Liver (tissue), 3 donors: ENCODE results near the gene EZR.

ENCODE experiments used
- ATF3 ChIP-seq: IDR thresholded peaks from 2 replicates; pipeline ENCODE4 v1.6.1; 2016; ENCODE audit warnings: antibody characterized with exemption
- EGR1 ChIP-seq, 2 donors: IDR thresholded peaks; 2 replicates each; pipeline ENCODE4 v1.6.1; 2016 to 2018; ENCODE audit warnings: antibody characterized with exemption in 2 of 2, low read depth in 2 of 2
- FOXA2 ChIP-seq: IDR thresholded peaks from 2 replicates; pipeline ENCODE4 v1.6.1; 2016; ENCODE audit warnings: antibody characterized with exemption
- GABPA ChIP-seq, 2 donors: IDR thresholded peaks in 1 of 2; conservative IDR thresholded peaks in 1 of 2; 2 replicates each; pipeline ENCODE4 v1.6.1; 2016; ENCODE audit warnings: antibody characterized with exemption in 2 of 2, mild to moderate bottlenecking in 1 of 2, moderate library complexity in 1 of 2
- HNF4A ChIP-seq, 2 donors: conservative IDR thresholded peaks; 2 replicates each; pipeline ENCODE4 v1.6.1; 2016; ENCODE audit warnings: antibody characterized with exemption in 2 of 2, mild to moderate bottlenecking in 2 of 2
- JUND ChIP-seq, 2 donors: IDR thresholded peaks; 2 replicates each; pipeline ENCODE4 v1.6.1; 2016; ENCODE audit warnings: antibody characterized with exemption in 2 of 2
- MAX ChIP-seq: IDR thresholded peaks from 2 replicates; pipeline ENCODE4 v1.6.1; 2016; ENCODE audit warnings: antibody characterized with exemption
- NR2F2 ChIP-seq: IDR thresholded peaks from 2 replicates; pipeline ENCODE4 v1.6.1; 2016; ENCODE audit warnings: antibody characterized with exemption
- RAD21 ChIP-seq, 2 donors: IDR thresholded peaks; 2 replicates each; pipeline ENCODE4 v1.6.1; 2016; ENCODE audit warnings: antibody characterized with exemption in 2 of 2, mild to moderate bottlenecking in 2 of 2
- RXRA ChIP-seq, 2 donors: IDR thresholded peaks; 2 replicates each; pipeline ENCODE4 v1.6.1; 2017 to 2018; ENCODE audit warnings: antibody characterized with exemption in 2 of 2, mild to moderate bottlenecking in 1 of 2
- SP1 ChIP-seq: IDR thresholded peaks from 2 replicates; pipeline ENCODE4 v1.6.1; 2018; ENCODE audit warnings: antibody characterized with exemption, mild to moderate bottlenecking
- ZBTB33 ChIP-seq: IDR thresholded peaks from 2 replicates; pipeline ENCODE4 v1.6.1; 2016; ENCODE audit warnings: antibody characterized with exemption
- TF ChIP-seq, protein P1 (sequence below): fragments of 150-350 bp; IDR thresholded peaks from 2 replicates; pipeline ENCODE4 v1.5.1; 2017; ENCODE audit warnings: improper control_type of control experiment, low read depth, low read length; ENCODE audit not compliant: missing input control
- TF ChIP-seq, protein P2 (sequence below): IDR thresholded peaks from 2 replicates; pipeline ENCODE4 v1.6.1; 2016; ENCODE audit warnings: antibody characterized with exemption, mild to moderate bottlenecking
- donor health status: healthy.
- donor health status: healthy.

GRCh38 chr6:158815379-158815724 is 3.8 kb downstream of the EZR start:
- TF ChIP-seq, protein P1, sequence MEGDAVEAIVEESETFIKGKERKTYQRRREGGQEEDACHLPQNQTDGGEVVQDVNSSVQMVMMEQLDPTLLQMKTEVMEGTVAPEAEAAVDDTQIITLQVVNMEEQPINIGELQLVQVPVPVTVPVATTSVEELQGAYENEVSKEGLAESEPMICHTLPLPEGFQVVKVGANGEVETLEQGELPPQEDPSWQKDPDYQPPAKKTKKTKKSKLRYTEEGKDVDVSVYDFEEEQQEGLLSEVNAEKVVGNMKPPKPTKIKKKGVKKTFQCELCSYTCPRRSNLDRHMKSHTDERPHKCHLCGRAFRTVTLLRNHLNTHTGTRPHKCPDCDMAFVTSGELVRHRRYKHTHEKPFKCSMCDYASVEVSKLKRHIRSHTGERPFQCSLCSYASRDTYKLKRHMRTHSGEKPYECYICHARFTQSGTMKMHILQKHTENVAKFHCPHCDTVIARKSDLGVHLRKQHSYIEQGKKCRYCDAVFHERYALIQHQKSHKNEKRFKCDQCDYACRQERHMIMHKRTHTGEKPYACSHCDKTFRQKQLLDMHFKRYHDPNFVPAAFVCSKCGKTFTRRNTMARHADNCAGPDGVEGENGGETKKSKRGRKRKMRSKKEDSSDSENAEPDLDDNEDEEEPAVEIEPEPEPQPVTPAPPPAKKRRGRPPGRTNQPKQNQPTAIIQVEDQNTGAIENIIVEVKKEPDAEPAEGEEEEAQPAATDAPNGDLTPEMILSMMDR, result no peak
- no peak for TF ChIP-seq SP1
- TF ChIP-seq EGR1 (IDR thresholded peaks at IDR 0.05; ENCODE audit: low read depth in 2 of 2), result no peak
- TF ChIP-seq HNF4A (conservative IDR thresholded peaks at IDR 0.05), result no peak
- no peak for TF ChIP-seq ATF3
- TF ChIP-seq MAX, result no peak
- TF ChIP-seq GABPA (IDR thresholded peaks at IDR 0.05 in 1 of 2, conservative IDR thresholded peaks at IDR 0.05 in 1 of 2), result no peak
- no peak for TF ChIP-seq FOXA2
- TF ChIP-seq NR2F2, result no peak
- TF ChIP-seq RXRA (IDR thresholded peaks at IDR 0.05), result no peak
- TF ChIP-seq, protein P2, sequence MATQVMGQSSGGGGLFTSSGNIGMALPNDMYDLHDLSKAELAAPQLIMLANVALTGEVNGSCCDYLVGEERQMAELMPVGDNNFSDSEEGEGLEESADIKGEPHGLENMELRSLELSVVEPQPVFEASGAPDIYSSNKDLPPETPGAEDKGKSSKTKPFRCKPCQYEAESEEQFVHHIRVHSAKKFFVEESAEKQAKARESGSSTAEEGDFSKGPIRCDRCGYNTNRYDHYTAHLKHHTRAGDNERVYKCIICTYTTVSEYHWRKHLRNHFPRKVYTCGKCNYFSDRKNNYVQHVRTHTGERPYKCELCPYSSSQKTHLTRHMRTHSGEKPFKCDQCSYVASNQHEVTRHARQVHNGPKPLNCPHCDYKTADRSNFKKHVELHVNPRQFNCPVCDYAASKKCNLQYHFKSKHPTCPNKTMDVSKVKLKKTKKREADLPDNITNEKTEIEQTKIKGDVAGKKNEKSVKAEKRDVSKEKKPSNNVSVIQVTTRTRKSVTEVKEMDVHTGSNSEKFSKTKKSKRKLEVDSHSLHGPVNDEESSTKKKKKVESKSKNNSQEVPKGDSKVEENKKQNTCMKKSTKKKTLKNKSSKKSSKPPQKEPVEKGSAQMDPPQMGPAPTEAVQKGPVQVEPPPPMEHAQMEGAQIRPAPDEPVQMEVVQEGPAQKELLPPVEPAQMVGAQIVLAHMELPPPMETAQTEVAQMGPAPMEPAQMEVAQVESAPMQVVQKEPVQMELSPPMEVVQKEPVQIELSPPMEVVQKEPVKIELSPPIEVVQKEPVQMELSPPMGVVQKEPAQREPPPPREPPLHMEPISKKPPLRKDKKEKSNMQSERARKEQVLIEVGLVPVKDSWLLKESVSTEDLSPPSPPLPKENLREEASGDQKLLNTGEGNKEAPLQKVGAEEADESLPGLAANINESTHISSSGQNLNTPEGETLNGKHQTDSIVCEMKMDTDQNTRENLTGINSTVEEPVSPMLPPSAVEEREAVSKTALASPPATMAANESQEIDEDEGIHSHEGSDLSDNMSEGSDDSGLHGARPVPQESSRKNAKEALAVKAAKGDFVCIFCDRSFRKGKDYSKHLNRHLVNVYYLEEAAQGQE, result no peak
- no peak for TF ChIP-seq ZBTB33
- no peak for TF ChIP-seq JUND (IDR thresholded peaks at IDR 0.05)
- no peak for TF ChIP-seq RAD21 (IDR thresholded peaks at IDR 0.05)
